ENCODE measurements around the gene CACNA1D. TPM values are rescaled to one million over a fixed set of nuclear protein-coding genes. Genes with fewer than 3 reads are reported as not detected.
A peak's percentile ranks its signal among the peaks of the same experiment; 100 is the strongest.

Gene CACNA1D
- total RNA-seq, 4 donors from 2014 or later = 5.7 to 38.2 (median 20.0) TPM

GRCh38 chr3:53708001-53708621, 213.7 kb downstream of the CACNA1D start:
- no peak for TF ChIP-seq EP300 (IDR thresholded peaks at IDR 0.05)
- TF ChIP-seq POLR2A (IDR thresholded peaks at IDR 0.05) = no peak
- no peak for TF ChIP-seq CTCF (IDR thresholded peaks at IDR 0.05)
- 53 to 61% methylated on average over 4 of the region's 4 CpGs for WGBS, 2 donors
- no peaks in the 10 kb centered on the region for H3K27me3 ChIP-seq
- peaks cover 0 to 1% (median 0%) of the 10 kb centered on the region in 3 donors for H3K36me3 ChIP-seq
- peaks cover 0 to 9% (median 0%) of the 10 kb centered on the region in 4 donors for H3K4me1 ChIP-seq
- H3K9me3 ChIP-seq = no peaks in the 10 kb centered on the region
- DNase-seq (ENCODE audit: low spot score in 2 of 2) = no peak
- no peak overlapping the region for H3K27ac ChIP-seq
- H3K4me3 ChIP-seq = no peak overlapping the region

GRCh38 chr3:53709256-53709655, 214.8 kb downstream of the CACNA1D start:
- WGBS, 2 donors = 83 to 85% methylated on average over 6 of the region's 6 CpGs
- H3K4me1 ChIP-seq = peaks cover 0 to 9% (median 0%) of the 10 kb centered on the region in 4 donors
- no peak overlapping the region for H3K4me3 ChIP-seq
- TF ChIP-seq POLR2A (IDR thresholded peaks at IDR 0.05) (no peak), CTCF (IDR thresholded peaks at IDR 0.05) (no peak), EP300 (IDR thresholded peaks at IDR 0.05) (no peak)
- DNase-seq (ENCODE audit: low spot score in 2 of 2) = no peak
- H3K36me3 ChIP-seq = no peaks in the 10 kb centered on the region
- H3K27me3 ChIP-seq = no peaks in the 10 kb centered on the region
- H3K27ac ChIP-seq = no peak overlapping the region
- no peaks in the 10 kb centered on the region for H3K9me3 ChIP-seq

GRCh38 chr3:53709860-53710674, 215.7 kb downstream of the CACNA1D start:
- TF ChIP-seq EP300 (IDR thresholded peaks at IDR 0.05) (no peak), CTCF (IDR thresholded peaks at IDR 0.05) (peak; percentile 74 to 92 (median 77)), POLR2A (IDR thresholded peaks at IDR 0.05) (no peak)
- Histone ChIP-seq H3K4me1 (peaks cover 0 to 9% (median 0%) of the 10 kb centered on the region in 4 donors), H3K9me3 (no peaks in the 10 kb centered on the region), H3K27ac (no peak overlapping the region), H3K27me3 (no peaks in the 10 kb centered on the region), H3K36me3 (no peaks in the 10 kb centered on the region), H3K4me3 (no peak overlapping the region)
- DNase-seq (ENCODE audit: low spot score in 2 of 2) = peak; percentile 41 to 82
- WGBS, 2 donors = 16 to 18% methylated on average over 11 of the region's 11 CpGs

GRCh38 chr3:53711387-53711786, 217.0 kb downstream of the CACNA1D start:
- peaks cover 0 to 14% (median 0%) of the 10 kb centered on the region in 4 donors for H3K4me1 ChIP-seq
- WGBS, 2 donors = 52 to 64% methylated on average over 6 of the region's 6 CpGs
- no peak overlapping the region for H3K27ac ChIP-seq
- H3K9me3 ChIP-seq = no peaks in the 10 kb centered on the region
- H3K27me3 ChIP-seq = no peaks in the 10 kb centered on the region
- H3K4me3 ChIP-seq = no peak overlapping the region
- no peaks in the 10 kb centered on the region for H3K36me3 ChIP-seq
- TF ChIP-seq CTCF (IDR thresholded peaks at IDR 0.05) = no peak
- TF ChIP-seq POLR2A (IDR thresholded peaks at IDR 0.05) = no peak
- TF ChIP-seq EP300 (IDR thresholded peaks at IDR 0.05) = no peak
- no peak for DNase-seq (ENCODE audit: low spot score in 2 of 2)

- H3K4me3 ChIP-seq = no peak overlapping the region
- H3K36me3 ChIP-seq = no peaks in the 10 kb centered on the region
- no peak for DNase-seq (ENCODE audit: low spot score in 2 of 2)
- H3K4me1 ChIP-seq = peaks cover 0 to 14% (median 0%) of the 10 kb centered on the region in 4 donors
- no peak overlapping the region for H3K27ac ChIP-seq
- 79 to 82% methylated on average over 4 of the region's 4 CpGs for WGBS, 2 donors
- H3K27me3 ChIP-seq = no peaks in the 10 kb centered on the region
- H3K9me3 ChIP-seq = no peaks in the 10 kb centered on the region
- TF ChIP-seq POLR2A (IDR thresholded peaks at IDR 0.05) = no peak
- no peak for TF ChIP-seq EP300 (IDR thresholded peaks at IDR 0.05)
These were observed 218.5 kb downstream of the CACNA1D start for GRCh38 chr3:53712817-53713388.
